Lower leg skin (tissue), 3 donors: ENCODE measurements around the gene KCNB1.

ENCODE experiments used
- POLR2A ChIP-seq, 2 donors: fragments of 450-650 bp; IDR thresholded peaks; one replicate each; pipeline ENCODE4 v1.6.1; 2016 to 2017; ENCODE audit warnings: antibody characterized with exemption in 2 of 2, mild to moderate bottlenecking in 1 of 2, moderate library complexity in 1 of 2
- TF ChIP-seq, protein P1 (sequence below), 3 donors: fragments of 450-650 bp; IDR thresholded peaks; one replicate each; pipeline ENCODE4 v1.5.1; 2016; ENCODE audit warnings: antibody characterized with exemption in 3 of 3, mild to moderate bottlenecking in 3 of 3, moderate library complexity in 2 of 3

DNA sequence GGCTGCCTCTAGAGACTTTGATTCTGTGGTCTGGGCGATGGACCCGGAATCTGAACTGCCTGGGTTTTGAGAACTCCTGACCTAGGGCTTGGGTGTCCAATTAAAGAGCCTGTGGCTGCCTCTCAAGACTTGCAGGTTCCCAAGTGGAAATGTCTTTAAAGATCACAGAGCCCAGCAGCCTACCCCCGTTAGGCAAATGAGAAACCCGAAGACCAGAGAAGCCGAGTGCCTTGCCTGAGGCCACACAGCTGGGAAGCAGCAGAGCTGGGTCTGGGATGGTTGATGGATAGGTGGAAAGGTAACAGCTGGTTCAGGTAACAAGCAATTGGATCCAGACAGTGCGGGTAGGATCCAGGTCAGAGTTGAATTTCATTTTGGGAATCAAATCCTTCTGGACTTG is 25.8 kb downstream of the KCNB1 start:
- TF ChIP-seq, protein P1, sequence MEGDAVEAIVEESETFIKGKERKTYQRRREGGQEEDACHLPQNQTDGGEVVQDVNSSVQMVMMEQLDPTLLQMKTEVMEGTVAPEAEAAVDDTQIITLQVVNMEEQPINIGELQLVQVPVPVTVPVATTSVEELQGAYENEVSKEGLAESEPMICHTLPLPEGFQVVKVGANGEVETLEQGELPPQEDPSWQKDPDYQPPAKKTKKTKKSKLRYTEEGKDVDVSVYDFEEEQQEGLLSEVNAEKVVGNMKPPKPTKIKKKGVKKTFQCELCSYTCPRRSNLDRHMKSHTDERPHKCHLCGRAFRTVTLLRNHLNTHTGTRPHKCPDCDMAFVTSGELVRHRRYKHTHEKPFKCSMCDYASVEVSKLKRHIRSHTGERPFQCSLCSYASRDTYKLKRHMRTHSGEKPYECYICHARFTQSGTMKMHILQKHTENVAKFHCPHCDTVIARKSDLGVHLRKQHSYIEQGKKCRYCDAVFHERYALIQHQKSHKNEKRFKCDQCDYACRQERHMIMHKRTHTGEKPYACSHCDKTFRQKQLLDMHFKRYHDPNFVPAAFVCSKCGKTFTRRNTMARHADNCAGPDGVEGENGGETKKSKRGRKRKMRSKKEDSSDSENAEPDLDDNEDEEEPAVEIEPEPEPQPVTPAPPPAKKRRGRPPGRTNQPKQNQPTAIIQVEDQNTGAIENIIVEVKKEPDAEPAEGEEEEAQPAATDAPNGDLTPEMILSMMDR (IDR thresholded peaks at IDR 0.05) = no peak
- TF ChIP-seq POLR2A (IDR thresholded peaks at IDR 0.05) = no peak
